Stimulated activated CD8-positive, alpha-beta memory T cell treated with anti-CD3 and anti-CD28 coated beads, Interleukin-15, amount 100 ng/mL, for 1 hour (primary cell): ENCODE data around the gene SH3PXD2A.

ENCODE experiments used
- DNase-seq: peaks from one replicate; pipeline ENCODE4 v3.0.0-alpha.2; 2020; ENCODE audit warnings: low read depth

Gene SH3PXD2A

DNA sequence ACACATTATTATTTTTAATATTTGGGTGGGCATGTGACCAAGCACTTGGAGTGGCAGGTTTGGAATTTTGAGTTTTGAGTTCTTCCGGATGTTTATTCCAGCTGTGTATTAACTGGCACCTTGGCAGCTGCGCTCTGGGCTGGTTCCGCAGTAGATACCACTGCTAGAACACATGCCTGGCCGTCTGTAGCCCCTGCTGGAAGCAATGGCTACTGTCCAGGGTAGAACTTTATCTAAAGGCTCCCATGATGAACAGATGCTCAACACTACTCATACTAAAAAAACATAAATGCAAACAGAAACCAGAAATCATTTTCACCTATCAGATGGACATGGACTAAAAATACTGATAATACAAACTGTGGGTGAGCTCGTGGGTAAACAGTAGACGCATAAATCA, 19.4 kb upstream of the SH3PXD2A start:
- DNase-seq = no peak

DNA sequence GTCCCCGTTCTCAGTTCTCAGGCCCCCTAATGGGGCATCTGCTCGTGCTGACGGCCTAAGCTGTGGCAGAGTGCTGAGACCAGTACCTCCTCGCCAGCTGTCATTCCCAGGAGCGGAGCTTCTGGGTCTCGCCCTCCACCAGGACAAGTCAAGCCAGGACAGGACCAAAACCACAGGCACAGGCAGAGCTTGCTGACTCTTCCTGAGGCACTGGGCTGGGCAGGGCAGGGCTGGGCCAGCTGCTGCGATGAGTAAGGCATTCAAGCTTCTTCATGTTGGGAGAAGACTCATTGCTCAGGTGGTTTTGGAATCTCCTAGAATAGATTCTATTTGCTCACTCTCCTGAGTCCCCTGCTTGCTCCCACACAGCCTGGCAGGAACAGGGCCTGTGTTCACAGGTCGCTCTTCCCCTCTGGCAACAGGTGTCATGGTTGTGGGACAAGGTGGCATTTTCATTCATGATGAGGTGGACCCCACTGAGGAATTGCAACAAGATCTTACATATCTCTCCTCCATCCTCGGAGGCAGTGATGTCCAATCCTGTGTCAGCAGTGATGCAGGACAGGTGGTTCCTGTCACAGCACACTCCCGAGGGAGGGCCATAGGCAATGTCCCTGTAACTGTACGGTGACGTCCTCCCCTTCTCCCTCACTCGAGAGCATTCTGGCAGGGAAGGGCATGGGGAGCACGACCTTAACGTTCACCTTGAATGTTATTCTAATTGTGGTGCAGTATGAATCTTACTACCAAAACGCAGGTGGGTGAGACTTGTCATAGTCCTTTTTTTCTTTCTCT, 17.0 kb upstream of the SH3PXD2A start:
- no peak for DNase-seq

DNA sequence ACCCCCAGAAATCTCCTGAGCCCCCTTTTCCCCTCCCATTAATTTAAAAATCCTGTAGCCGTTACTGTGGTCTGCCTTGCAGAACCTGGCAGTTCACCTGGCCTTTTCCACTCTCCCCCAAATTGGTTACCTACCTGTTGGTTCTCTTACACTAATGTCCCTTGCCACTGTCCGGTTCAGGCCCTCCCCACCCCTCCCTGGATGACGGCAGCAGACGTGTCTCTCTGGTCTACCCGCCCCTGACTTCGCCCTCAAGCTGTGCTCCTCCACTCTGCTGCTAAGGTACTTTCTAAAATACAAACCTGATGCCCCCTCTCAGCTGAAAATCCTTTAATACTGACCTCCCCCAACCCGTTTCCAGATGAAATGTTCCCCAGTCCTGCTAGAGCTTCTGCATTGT, 15.6 kb upstream of the SH3PXD2A start:
- no peak for DNase-seq

DNA sequence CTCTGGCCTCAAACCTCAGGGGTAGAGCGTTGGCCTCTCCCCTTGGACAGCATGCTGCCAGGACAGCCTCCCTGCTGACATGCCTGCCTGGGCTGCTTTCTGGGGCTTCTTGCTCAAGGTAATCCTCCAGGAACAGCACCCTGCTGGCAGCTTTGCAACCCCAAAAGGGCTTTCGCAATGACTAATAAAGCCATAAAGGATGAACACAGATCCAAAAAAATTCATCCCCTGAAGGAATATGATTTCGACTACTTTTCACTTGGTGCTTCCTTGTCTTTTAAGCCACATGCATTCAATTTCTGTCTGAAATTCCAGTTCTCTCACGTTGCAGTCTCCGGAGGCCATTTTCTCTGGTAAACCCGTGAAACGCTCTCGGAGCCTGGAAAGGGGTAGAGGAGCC, 15.1 kb upstream of the SH3PXD2A start:
- no peak for DNase-seq

DNA sequence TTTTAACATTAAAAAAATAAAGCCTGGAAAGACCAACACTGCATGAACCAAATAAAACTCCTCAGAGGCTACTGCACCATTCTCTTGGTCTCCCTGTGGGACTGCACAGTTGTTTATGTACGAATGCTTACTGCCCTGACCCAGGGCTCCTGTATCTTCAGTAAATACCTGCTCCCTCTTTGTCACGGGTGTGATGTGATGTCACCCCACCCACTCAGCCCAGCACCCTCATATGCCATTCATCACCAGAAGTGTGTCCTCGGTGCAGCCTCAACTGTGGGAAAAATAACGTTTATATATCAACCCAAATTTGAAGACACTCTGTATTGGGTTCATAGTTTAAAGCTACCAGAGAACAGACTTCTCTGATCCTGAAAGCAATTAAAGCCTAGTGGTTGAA, 14.0 kb upstream of the SH3PXD2A start:
- DNase-seq = no peak

DNA sequence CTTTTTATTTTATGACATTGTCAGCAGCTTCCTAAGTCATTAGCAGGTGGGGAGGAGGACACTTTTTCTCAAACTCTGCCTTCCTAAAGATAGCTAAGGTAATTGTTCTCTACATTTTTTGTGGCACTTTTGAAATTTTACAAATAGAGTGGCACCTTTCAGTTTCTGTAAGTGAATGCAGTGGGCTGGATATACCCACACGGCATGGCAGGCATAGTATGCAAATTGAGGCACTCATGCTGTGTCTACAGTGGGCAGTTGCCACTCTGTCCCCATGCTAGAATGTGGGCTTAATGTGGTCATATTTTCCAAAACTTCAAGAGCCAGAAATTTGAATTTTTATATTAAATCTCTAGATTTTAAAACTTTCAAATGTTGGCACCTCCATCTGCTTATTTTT, 12.8 kb upstream of the SH3PXD2A start:
- DNase-seq = no peak

DNA sequence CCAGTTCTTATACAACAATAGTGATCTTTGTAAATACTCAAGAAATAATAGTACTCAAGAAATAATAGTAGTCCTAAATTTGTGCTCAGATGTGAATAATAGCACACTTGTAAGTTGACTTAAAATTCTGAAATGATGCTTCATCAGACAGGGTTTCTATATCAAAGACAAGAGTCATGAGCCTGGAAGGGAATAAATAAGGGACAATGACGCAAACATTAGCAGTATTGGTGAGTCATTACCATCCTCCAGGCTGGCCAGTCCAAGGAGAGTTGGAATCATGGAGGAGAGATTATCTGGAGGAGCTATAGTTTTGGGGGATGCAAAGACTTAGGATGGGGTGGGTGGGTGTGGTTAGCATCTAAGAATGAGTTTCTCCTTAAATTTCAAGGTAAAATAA, 6.1 kb upstream of the SH3PXD2A start:
- no peak for DNase-seq

GRCh38 chr10:103859161-103860086, 4.0 kb upstream of the SH3PXD2A start:
- peak; percentile 31 for DNase-seq

DNA sequence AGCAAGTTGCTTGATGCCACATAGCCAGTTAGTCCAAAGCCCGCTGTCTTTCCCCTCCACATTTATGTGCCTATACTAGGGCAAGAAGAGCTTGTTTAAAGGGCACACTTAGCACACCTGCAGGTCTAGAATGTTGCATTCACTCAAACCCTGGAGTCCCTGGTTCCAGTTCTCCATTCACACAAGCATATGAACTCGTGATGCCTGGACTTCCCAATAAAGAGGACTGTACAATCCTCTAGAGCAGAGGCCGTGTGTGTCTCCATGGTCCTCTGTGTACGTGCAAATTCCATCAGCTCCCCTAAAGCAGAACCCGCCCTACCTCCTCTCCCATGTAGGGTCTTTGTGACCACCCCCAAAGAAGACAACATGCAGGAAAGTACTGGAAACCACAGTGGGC, 3.0 kb upstream of the SH3PXD2A start:
- no peak for DNase-seq

- no peak for DNase-seq
Observed at GRCh38 chr10:103856797-103857170, 1.4 kb upstream of the SH3PXD2A start.

DNA sequence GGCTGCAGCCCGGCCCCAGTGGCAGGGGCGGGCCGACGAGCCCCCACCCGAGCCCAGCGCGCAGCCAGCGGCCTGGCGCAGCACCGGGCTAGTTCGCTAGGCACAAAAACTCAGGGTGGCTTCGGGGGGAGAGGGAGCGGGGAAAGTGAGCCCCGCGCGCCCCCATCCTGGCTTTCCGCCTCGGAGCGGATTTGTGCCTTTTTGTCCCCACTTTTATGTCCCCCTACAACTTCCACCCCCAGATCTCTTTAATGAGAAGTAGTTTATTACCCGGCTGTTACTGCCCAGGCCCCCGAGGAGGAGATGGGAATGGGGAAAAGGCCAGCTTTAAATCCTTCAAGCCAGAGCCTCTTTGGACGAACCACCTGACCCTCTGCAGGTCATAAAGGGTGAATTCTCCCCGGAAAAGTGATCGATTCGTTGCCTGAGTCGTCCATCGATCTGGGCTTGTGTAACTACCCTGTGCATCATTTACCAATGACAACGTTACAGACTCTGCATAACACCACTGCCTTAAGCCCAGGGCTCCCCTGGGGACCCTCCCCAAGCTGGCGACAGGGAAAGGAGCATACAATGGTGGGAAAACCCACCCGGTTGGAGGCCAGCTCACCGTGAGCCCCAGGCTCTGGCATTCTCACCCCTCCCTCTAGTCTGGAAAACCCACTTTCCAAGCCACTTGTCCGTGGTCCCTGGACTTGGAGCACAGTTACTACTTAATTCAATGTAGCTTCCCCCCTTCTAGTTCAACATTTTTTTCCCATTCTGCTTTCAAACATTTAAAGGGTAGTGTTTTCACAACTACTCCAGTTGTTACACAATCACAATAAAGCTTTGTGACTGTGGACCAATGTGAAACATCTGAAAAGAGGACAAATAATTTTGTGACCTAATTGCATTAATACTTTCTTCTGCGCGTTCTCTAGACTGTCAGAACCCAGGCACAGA, 748 bp upstream of the SH3PXD2A start:
- no peak for DNase-seq

DNA sequence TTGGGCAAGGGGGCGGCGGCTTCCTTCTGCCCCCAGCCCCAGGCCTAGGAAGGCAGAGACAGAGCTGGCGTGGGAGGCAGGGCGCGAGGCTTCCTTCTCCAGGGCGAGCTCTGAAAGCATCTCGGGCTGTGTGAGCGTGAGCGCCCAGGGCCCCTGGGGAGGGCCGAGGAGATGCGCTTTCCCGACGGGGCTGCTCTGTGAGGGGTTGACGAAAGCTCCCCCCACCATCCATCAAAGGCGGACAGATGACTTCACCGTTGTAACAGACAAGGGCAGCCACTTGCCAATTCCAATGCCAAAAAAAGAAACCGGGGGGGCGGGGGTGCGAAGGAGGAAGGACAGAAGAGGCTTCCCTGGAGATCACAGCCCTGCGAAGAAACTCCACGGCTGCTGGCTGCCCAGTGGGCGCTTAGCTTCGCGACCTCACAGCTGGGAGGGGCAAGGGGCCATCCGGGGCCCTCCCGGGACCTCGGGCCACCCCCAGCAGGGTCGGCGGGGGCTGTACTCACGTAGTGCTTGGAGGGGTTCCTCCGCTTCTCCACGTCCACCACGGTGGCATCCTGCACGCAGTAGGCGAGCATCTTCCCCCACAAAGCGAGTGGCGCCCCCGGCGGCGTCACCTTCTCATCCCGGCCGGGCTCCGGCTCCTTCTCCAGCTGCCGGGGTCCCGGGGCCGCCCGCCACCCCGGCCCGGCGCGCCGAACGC, 537 bp downstream of the SH3PXD2A start:
- no peak for DNase-seq

GRCh38 chr10:103854265-103854685, 1.1 kb downstream of the SH3PXD2A start:
- DNase-seq = no peak

DNA sequence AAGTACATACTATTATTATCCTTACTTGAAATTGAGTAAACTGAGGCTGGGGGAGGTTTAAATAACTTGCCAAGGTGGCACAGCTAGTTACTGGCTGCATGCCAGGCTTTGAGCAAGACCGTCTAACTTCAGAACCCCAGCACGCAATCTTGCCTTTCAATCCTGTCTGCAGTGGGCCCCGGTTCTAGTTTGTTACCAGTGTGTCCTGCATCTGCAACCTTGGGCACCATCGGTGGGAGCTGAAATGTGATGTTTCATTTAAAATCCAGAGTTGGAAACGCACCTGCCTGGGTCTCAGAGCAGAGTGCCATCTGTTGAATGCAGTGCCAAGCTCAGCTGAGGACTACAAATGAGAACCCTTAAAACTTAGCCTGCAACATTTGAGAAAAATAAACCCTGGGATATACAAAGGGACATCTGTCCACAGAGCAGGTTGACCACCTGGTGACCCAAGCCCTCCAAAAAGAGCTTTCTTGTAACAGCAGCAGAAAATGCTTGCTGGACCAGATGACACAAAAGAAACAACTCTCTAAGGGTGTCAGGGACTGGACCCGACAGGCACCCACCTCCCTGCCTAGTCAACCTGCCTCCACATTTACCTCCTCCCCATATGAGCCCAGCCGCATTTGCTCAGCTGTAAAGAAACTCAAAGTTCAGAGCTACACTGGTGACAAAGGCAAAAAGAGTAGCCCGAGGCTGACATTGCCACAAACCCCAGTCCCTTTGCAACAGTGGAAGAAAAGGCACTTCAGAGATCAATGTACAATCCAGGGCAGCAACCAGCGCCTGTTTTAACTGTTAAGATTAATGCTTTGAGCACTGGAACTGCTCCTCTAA, 1.7 kb downstream of the SH3PXD2A start:
- DNase-seq = no peak

GRCh38 chr10:103852856-103853255, 2.5 kb downstream of the SH3PXD2A start:
- DNase-seq = no peak

DNA sequence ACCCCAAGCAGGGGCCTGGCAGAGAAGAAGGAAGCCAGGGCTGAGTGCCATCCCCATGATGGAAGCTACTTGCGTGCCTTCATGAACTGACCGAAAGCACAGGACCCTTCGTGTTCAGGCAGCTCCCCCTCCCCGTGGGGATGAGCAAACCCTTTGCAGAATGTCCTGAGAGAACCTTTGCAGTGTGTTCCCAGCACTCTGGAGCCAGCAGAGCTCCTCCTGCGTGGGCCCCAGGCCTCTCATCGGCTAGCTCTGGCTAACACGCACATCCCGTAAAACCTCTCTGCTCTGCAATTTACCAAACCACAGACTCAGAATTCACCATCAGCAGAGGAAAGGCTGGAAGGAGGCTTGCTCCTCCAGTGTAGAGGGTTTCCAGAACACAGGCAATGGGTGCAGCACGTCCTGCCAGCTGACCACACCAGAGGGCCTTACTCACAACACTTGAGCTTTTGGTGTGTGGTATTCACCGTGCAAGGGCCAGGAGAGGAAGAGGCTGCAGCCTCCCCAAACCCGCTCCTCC, 3.1 kb downstream of the SH3PXD2A start:
- DNase-seq = no peak

- no peak for DNase-seq
Observed at GRCh38 chr10:103851261-103851660, 4.1 kb downstream of the SH3PXD2A start.

DNA sequence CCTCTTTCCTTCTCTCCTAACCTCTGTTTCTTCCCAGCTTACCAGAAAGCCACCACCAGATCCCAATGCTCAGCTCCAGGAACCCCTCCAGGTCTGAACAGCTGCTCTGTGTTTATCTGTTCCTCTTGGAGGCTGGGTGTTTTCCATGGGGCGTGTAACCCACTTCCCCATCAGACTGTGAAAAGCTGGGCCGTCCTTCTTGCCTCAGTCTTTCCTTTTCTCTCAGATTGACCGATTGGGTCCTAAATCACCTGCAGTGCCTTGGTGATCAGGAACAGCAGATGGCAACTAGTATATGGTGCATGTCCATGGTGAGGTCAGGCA, 4.8 kb downstream of the SH3PXD2A start:
- DNase-seq = no peak

GRCh38 chr10:103849880-103850571, 5.3 kb downstream of the SH3PXD2A start:
- no peak for DNase-seq
